ENCODE results near the gene TIGIT. TPM values are rescaled to one million over a fixed set of nuclear protein-coding genes. Genes with fewer than 3 reads are reported as not detected.

The TIGIT gene
- total RNA-seq = not detected in 2 replicates

GRCh38 chr3:114293838-114294535 is at the start of gene TIGIT:
TIGIT (plus strand) TSS chr3:114294028; CDS start chr3:114294062, 34 bp downstream.

Other genes starting within 250 kb of the TIGIT start
- 2.1 TPM in 2 replicates for gene CCDC191, start 237.5 kb upstream of the TIGIT start, total RNA-seq
- gene QTRT2, start 237.3 kb upstream of the TIGIT start, total RNA-seq = 44.2 and 50.5 TPM in 2 replicates
- gene DRD3, start 115.0 kb upstream of the TIGIT start, total RNA-seq = not detected in 2 replicates
- gene ZNF80, start 56.5 kb upstream of the TIGIT start, total RNA-seq = not detected in 2 replicates

Measured in thoracic aorta endothelial cell (primary cell).